Measurements from ENCODE around the gene SOX8.

The SOX8 gene

GRCh38 chr16:974611-975261 lies 6.8 kb upstream of the SOX8 start:
- DNase-seq (ENCODE audit: extremely low spot score): no peak
- ChIA-PET CTCF (no interaction called here), POLR2A (no interaction called here)
- no peak for TF ChIP-seq HDGF (IDR thresholded peaks at IDR 0.05; ENCODE audit: borderline replicate concordance)
- no peak for TF ChIP-seq SP1 (IDR thresholded peaks at IDR 0.05)
- no peak for TF ChIP-seq LEF1 (IDR thresholded peaks at IDR 0.05; ENCODE audit: borderline replicate concordance)
- no peak for TF ChIP-seq NFRKB (IDR thresholded peaks at IDR 0.05)
- TF ChIP-seq ELF4 (IDR thresholded peaks at IDR 0.05): no peak
- TF ChIP-seq PKNOX1 (IDR thresholded peaks at IDR 0.05): no peak
- no peak for TF ChIP-seq FOXM1 (IDR thresholded peaks at IDR 0.05; ENCODE audit: borderline replicate concordance)

GRCh38 chr16:975291-975690 lies 6.3 kb upstream of the SOX8 start:
- CTCF ChIA-PET: no interaction called here

GRCh38 chr16:976389-976931 lies 5.1 kb upstream of the SOX8 start:
- DNase-seq (ENCODE audit: extremely low spot score): no peak
- ChIA-PET POLR2A (no interaction called here), CTCF (no interaction called here)
- TF ChIP-seq ARNT (IDR thresholded peaks at IDR 0.05): no peak
- TF ChIP-seq HDGF (IDR thresholded peaks at IDR 0.05; ENCODE audit: borderline replicate concordance): no peak
- no peak for TF ChIP-seq FOXM1 (IDR thresholded peaks at IDR 0.05; ENCODE audit: borderline replicate concordance)
- no peak for TF ChIP-seq CTBP1 (IDR thresholded peaks at IDR 0.05; ENCODE audit: borderline replicate concordance)
- no peak for TF ChIP-seq NFRKB (IDR thresholded peaks at IDR 0.05)
- TF ChIP-seq FOXA1 (IDR thresholded peaks at IDR 0.05): no peak
- no peak for TF ChIP-seq SUZ12 (IDR thresholded peaks at IDR 0.05)
- TF ChIP-seq PKNOX1 (IDR thresholded peaks at IDR 0.05): no peak
- TF ChIP-seq BHLHE40 (IDR thresholded peaks at IDR 0.05; ENCODE audit: borderline replicate concordance): no peak
- TF ChIP-seq LEF1 (IDR thresholded peaks at IDR 0.05; ENCODE audit: borderline replicate concordance): no peak

More at GRCh38 chr16:975291-975690, 6.3 kb upstream of the SOX8 start:
- POLR2A ChIA-PET: no interaction called here
- TF ChIP-seq TARDBP (IDR thresholded peaks at IDR 0.05) (no peak), FOXA1 (IDR thresholded peaks at IDR 0.05) (no peak), SP1 (IDR thresholded peaks at IDR 0.05) (no peak), LEF1 (IDR thresholded peaks at IDR 0.05; ENCODE audit: borderline replicate concordance) (no peak), FOXK2 (IDR thresholded peaks at IDR 0.05) (no peak), PKNOX1 (IDR thresholded peaks at IDR 0.05) (no peak)
- DNase-seq (ENCODE audit: extremely low spot score): no peak

- CTCF ChIA-PET: no interaction called here
- POLR2A ChIA-PET: no interaction called here
- TF ChIP-seq FOXM1 (IDR thresholded peaks at IDR 0.05; ENCODE audit: borderline replicate concordance): no peak
- TF ChIP-seq NFRKB (IDR thresholded peaks at IDR 0.05): no peak
- TF ChIP-seq SP1 (IDR thresholded peaks at IDR 0.05): no peak
- no peak for DNase-seq (ENCODE audit: extremely low spot score)
Observed at GRCh38 chr16:977081-977701, 4.4 kb upstream of the SOX8 start.

- CTCF ChIA-PET: no interaction called here
- DNase-seq (ENCODE audit: extremely low spot score): no peak
- POLR2A ChIA-PET: no interaction called here
- TF ChIP-seq FOXK2 (IDR thresholded peaks at IDR 0.05) (no peak), L3MBTL2 (conservative IDR thresholded peaks at IDR 0.05) (no peak), TARDBP (IDR thresholded peaks at IDR 0.05) (peak; percentile 57; the same call in 1 of the 2 replicates), CTBP1 (IDR thresholded peaks at IDR 0.05; ENCODE audit: borderline replicate concordance) (no peak)
Observed at GRCh38 chr16:977896-978295, 3.7 kb upstream of the SOX8 start.

- DNase-seq (ENCODE audit: extremely low spot score): no peak
- POLR2A ChIA-PET: interaction anchor here (1.3 to 1.6 kb wide), 2 partner anchors 9 to 12 kb away, joined by 3 read pairs; no protein-coding TSS in a partner anchor
- CTCF ChIA-PET: no interaction called here
Observed at GRCh38 chr16:978403-978802, 3.2 kb upstream of the SOX8 start.

More at GRCh38 chr16:978403-978802, 3.2 kb upstream of the SOX8 start:
- no peak for TF ChIP-seq LEF1 (IDR thresholded peaks at IDR 0.05; ENCODE audit: borderline replicate concordance)
- TF ChIP-seq SUZ12 (IDR thresholded peaks at IDR 0.05): no peak
- no peak for TF ChIP-seq ZNF384 (IDR thresholded peaks at IDR 0.05)
- TF ChIP-seq CTBP1 (IDR thresholded peaks at IDR 0.05; ENCODE audit: borderline replicate concordance): no peak
- no peak for TF ChIP-seq ARNT (IDR thresholded peaks at IDR 0.05)
- no peak for TF ChIP-seq ELF4 (IDR thresholded peaks at IDR 0.05)
- no peak for TF ChIP-seq PKNOX1 (IDR thresholded peaks at IDR 0.05)
- no peak for TF ChIP-seq SP1 (IDR thresholded peaks at IDR 0.05)
- TF ChIP-seq BHLHE40 (IDR thresholded peaks at IDR 0.05; ENCODE audit: borderline replicate concordance): no peak
- TF ChIP-seq FOXM1 (IDR thresholded peaks at IDR 0.05; ENCODE audit: borderline replicate concordance): no peak
- TF ChIP-seq FOXA1 (IDR thresholded peaks at IDR 0.05): no peak
- TF ChIP-seq L3MBTL2 (conservative IDR thresholded peaks at IDR 0.05): no peak
- TF ChIP-seq NFRKB (IDR thresholded peaks at IDR 0.05): no peak
